Gastroesophageal sphincter (tissue), 3 donors: ENCODE measurements around the gene TWF2.

Experiments used
- CTCF ChIP-seq, 4 experiments: fragments of 200-600 bp in 2 of 4; fragments of 450-650 bp in 2 of 4; sonication (generic) in 1 of 4; IDR thresholded peaks; one replicate each; pipeline ENCODE4 v1.5.1; 2017 to 2019; ENCODE audit warnings: antibody characterized with exemption in 4 of 4, mild to moderate bottlenecking in 2 of 4, moderate library complexity in 2 of 4
- EP300 ChIP-seq: sonication (generic); formaldehyde crosslinking; IDR thresholded peaks from one replicate; pipeline ENCODE4 v1.6.1; 2017; ENCODE audit warnings: antibody characterized with exemption, mild to moderate bottlenecking
- POLR2AphosphoS5 ChIP-seq: sonication (generic); formaldehyde crosslinking; IDR thresholded peaks from one replicate; pipeline ENCODE4 v1.6.1; 2017; ENCODE audit warnings: antibody characterized with exemption

GRCh38 chr3:52277972-52278509 lies 39.1 kb upstream of the TWF2 start:
- no peak for TF ChIP-seq POLR2AphosphoS5
- peak; percentile 14 to 55 (median 41) for TF ChIP-seq CTCF (IDR thresholded peaks at IDR 0.05)
- TF ChIP-seq EP300 = no peak
